NCI-H748 (cell line): Measurements from ENCODE around the gene ZNF385D.

ENCODE experiments used
- DNase-seq: peaks from one replicate; lab custom pipeline; 2025; ENCODE audit not compliant: unreplicated experiment; lab: John Stamatoyannopoulos, UW

Gene ZNF385D

GRCh38 chr3:21462141-21462540, 288.9 kb downstream of the ZNF385D start:
- DNase-seq, result no peak

DNA sequence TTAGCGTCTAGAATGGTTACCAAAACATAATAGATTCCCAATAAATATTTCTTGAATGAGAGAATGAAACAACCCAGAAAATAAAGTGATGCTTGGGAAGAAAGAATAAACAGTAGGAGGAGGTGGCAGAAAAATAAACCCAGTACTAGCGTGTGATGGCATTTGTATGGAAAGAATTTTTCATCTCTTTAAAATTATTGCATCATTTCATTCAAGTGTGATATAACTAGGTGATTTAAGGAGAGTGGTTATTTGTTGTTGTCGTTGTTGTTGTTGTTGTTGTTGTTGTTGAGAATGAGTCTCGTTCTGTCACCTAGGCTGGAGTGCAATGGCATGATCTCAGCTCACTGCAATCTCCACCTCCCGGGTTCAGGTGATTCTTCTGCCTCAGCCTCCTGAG, 293.9 kb downstream of the ZNF385D start:
- DNase-seq, result no peak

- DNase-seq, result no peak
These were observed 301.3 kb downstream of the ZNF385D start for GRCh38 chr3:21449738-21450137.

GRCh38 chr3:21447476-21448151, 303.4 kb downstream of the ZNF385D start:
- DNase-seq, result no peak

DNA sequence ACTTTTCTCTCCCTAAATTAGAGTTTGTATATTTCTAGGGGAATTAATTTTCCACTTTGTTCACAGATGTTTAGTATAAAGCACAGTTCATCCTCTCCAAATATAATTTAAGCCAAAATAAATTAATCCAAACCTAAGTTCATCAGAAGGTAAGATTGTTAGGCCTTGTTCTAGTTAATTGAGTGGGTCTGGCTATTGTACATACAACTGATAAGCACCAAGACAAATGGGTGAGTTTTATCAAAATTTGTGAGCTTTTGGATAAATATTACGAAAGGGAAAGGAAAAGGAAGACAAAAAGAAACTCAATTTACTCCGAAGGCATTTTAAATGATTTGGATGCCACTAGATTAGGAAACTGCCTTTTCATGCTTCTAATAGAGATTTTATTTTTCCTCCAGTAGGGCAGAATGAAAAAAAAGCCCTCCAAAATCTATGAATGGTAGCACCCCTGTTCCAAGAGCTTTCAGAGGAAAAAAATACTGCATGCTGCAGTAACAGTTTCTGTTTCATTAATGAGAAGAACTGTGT, 304.0 kb downstream of the ZNF385D start:
- DNase-seq, result no peak

GRCh38 chr3:21446027-21446426, 305.0 kb downstream of the ZNF385D start:
- no peak for DNase-seq

- DNase-seq, result no peak
These were observed 309.2 kb downstream of the ZNF385D start for GRCh38 chr3:21441821-21442220.

DNA sequence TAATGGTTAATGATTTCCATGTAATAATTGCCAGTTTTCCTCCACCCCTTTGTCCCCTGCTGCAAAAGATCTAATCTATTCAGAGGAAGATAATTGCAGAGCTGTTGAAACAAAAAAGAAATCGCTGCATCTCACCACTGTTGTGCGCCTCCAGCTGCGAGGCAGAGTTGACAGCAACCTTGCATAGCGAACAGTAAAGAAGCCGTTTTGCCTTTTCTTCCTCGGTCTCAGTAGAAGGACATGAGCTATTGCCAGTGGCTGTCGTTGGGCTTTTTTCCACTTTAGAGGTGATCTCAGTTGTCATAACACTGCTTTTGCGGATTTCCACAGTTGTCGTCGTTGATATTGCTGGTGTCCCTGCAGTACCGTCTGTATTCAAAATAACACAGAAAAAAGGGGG, 314.2 kb downstream of the ZNF385D start:
- no peak for DNase-seq

DNA sequence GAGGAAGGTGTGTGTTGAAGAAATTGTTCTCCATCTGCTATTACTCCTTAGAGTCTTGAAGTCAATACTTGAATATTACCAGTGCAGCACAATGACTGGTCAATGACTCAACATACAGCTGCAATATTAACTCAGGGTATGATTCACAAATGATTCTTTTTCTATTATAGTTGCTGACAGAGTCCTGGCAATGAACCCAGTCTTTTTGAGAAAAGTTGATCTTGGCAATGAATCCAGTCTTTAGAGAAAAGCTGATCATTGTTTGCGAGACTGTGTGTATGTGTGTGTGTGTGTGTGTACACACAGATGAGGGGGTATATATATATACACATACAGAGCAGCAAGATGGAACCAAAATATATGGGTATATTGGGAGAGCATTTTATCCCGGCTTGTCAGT, 315.1 kb downstream of the ZNF385D start:
- no peak for DNase-seq

- no peak for DNase-seq
These were observed 316.7 kb downstream of the ZNF385D start for GRCh38 chr3:21434310-21434709.

DNA sequence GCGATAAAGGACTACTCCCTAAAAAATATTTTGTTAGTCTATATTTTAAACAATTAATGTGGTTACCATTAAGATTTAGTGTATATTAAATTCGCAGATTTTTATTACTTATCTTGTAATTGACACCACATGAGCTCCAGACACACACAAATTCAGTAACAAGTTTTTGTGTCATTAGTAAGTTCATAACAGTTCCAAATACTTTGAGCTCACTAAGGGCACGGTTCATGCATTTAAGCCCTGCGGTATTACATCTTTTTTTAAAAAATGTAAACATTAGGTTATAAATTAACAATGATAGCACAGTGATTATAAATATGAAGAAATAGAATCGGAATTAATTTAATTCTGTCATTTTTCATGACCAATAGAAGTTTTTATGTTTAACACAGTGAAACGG, 317.3 kb downstream of the ZNF385D start:
- no peak for DNase-seq

- no peak for DNase-seq
These were observed 324.1 kb downstream of the ZNF385D start for GRCh38 chr3:21426920-21427319.

DNA sequence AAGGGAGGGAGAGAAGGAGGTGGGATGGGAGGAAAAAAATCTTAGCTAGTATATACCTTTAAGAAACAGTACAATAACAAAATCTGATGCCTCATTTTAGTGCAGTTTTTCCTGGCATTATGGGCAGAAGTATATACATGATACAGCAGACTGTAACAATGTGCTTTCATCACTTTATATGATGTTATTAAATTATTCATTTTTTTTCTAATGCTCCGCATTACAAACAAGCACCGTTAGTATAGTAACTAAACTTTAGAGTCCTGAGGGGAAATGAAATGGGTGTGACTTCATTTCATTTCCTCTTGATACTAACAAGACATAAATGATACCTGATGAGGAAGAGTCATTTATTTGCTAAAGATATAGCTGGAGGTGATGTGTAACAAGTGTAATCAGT, 325.3 kb downstream of the ZNF385D start:
- no peak for DNase-seq

DNA sequence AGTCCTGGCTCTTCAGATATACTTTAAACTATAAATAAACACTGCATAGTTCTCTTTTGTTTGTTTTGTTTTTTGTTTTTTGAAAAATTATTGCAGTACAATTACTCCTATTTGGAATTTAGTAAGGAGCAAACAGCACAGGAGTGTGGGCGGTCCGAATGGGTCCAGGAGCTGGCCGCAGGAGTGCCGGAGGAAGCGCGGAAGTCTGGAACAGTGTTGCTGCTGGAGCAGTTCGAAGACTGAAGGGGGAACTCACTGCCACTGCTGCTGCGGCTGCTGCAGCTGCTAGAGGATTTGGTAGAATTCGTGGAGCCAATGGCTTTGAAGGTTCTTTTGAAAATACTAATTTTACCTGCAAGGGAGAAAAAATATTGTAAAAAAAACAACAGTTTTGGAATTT, 329.9 kb downstream of the ZNF385D start:
- no peak for DNase-seq

DNA sequence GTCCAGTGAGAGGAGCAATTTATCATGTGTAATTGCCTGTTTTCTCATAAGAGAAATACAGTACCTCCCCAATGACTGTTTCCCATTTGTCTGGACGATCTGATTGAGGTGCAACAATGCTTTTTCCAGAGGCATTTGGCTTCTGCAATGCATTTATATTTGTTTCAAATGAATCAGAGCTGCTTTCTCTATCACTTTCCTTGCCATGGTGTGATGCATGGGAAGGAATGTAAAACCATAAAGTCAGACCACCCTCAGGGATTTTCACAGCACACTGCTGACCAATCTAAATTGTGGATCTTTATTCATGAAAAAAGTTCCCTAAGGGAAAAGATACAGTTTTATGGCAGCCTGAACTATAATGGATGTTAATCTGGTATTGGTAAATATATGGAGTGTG, 333.0 kb downstream of the ZNF385D start:
- DNase-seq, result no peak

GRCh38 chr3:21414506-21414905, 336.5 kb downstream of the ZNF385D start:
- DNase-seq, result no peak

- no peak for DNase-seq
These were observed 340.0 kb downstream of the ZNF385D start for GRCh38 chr3:21411058-21411457.

DNA sequence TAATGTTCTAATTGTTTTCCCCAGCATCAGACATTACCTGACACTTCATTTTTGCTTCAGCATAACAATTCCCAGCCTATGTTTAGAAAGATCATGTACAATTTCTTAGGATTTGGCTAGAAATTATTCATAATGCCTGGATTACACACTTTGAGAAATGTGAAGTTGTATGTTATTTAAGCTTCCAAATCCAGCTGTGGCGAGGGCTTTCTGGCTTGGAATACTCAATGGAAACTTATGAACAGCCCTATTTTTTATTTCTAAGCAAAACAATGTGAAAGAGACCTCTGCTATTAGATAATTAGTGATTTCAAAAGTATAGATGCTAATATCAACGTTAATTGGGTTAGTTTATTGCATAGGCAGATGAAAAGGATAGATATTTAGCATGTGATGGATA, 341.6 kb downstream of the ZNF385D start:
- no peak for DNase-seq

- no peak for DNase-seq
These were observed 343.3 kb downstream of the ZNF385D start for GRCh38 chr3:21407743-21408142.

- DNase-seq, result no peak
These were observed 345.0 kb downstream of the ZNF385D start for GRCh38 chr3:21405671-21406667.

DNA sequence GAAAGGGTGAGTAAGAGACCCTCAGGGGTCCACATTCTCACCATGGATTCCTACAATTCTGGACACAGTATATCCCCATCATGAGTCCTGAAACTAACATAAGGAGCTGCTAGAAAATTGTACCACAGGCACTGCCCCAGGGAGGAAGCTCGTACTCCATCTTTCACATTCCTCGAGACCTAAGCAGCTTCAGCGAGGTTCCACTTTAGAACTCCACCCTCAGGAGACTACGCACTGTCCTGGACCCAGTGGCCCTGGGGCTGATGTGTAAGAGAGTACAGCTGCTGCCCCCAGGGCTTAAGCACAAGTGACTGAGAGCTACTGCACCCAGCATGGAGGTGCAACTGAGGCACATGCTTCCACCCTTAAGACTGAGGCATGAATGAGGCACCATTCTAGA, 352.5 kb downstream of the ZNF385D start:
- DNase-seq, result no peak

- no peak for DNase-seq
These were observed 357.2 kb downstream of the ZNF385D start for GRCh38 chr3:21393683-21394311.
